PC-3 (cell line): Measurements from ENCODE around the gene HK1. TPM values are rescaled to one million over a fixed set of nuclear protein-coding genes. Genes with fewer than 3 reads are reported as not detected.

Experiments
- ATAC-seq: fragments of 200-7000 bp; cut with Tn5 transposase; 2 replicates; pipeline ENCODE4 v1.9.1; 2020; ENCODE audit warnings: mild to moderate bottlenecking, moderate library complexity
- BruUV-seq: library from RNA; stranded (reverse); fragments of 400-500 nt; replicated peaks from 2 replicates; lab custom pipeline; 2021; lab: Mats Ljungman, UMichigan
- CTCF ChIA-PET: fragments of 300-600 bp; sonication (Branson Sonifier 250); formaldehyde crosslinking; loops from one replicate; lab custom pipeline; 2022; ENCODE audit warnings: antibody characterized with exemption; lab: Charles Lee
- POLR2A ChIA-PET: fragments of 300-600 bp; sonication (Branson Sonifier 250); formaldehyde crosslinking; loops from one replicate; lab custom pipeline; 2022; ENCODE audit warnings: antibody characterized with exemption; ENCODE audit not compliant: unreplicated experiment; lab: Charles Lee
- DNase-seq: peaks from one replicate; pipeline ENCODE4 v3.0.0-alpha.2; 2015
- H2AFZ ChIP-seq: fragments of 300-600 bp; sonication (generic); 2 replicates; pipeline ENCODE4 v1.6.0; 2016; ENCODE audit warnings: antibody characterized with exemption, low read length
- H3F3A ChIP-seq: fragments of 300-600 bp; sonication (generic); one replicate; pipeline ENCODE4 v1.6.0; 2017; ENCODE audit warnings: antibody characterized with exemption, low read length, control low read depth, mild to moderate bottlenecking; ENCODE audit not compliant: unreplicated experiment
- H3K27ac ChIP-seq: fragments of 300-600 bp; sonication (generic); 2 replicates; pipeline ENCODE4 v1.5.1; 2016; ENCODE audit warnings: mild to moderate bottlenecking, low read length
- H3K27me3 ChIP-seq: fragments of 300-600 bp; sonication (generic); 2 replicates; pipeline ENCODE4 v1.6.1; 2016; ENCODE audit warnings: low read length, mixed read lengths
- H3K36me3 ChIP-seq: fragments of 300-600 bp; sonication (generic); 2 replicates; pipeline ENCODE4 v1.6.1; 2016; ENCODE audit warnings: low read depth, mixed run types, low read length, mixed read lengths
- H3K4me1 ChIP-seq: fragments of 300-600 bp; sonication (generic); 2 replicates; pipeline ENCODE4 v1.5.1; 2016; ENCODE audit warnings: low read length; ENCODE audit not compliant: insufficient read depth
- H3K4me2 ChIP-seq: fragments of 300-600 bp; sonication (generic); 2 replicates; pipeline ENCODE4 v1.6.0; 2016; ENCODE audit warnings: low read length
- H3K4me3 ChIP-seq: fragments of 300-600 bp; sonication (generic); 2 replicates; pipeline ENCODE4 v1.5.1; 2016; ENCODE audit warnings: mild to moderate bottlenecking, low read length, mixed read lengths
- H3K79me2 ChIP-seq: fragments of 300-600 bp; sonication (generic); 2 replicates; pipeline ENCODE4 v1.6.1; 2017; ENCODE audit warnings: low read length, mixed read lengths
- H3K9ac ChIP-seq: fragments of 300-600 bp; sonication (generic); 2 replicates; pipeline ENCODE4 v1.6.0; 2016; ENCODE audit warnings: mild to moderate bottlenecking, low read length
- H3K9me2 ChIP-seq: fragments of 300-600 bp; sonication (generic); replicated peaks from 2 replicates; pipeline ENCODE4 v1.6.1; 2016; ENCODE audit warnings: mixed run types, low read length, mixed read lengths
- H3K9me3 ChIP-seq: fragments of 300-600 bp; sonication (generic); 2 replicates; pipeline ENCODE4 v1.6.1; 2016; ENCODE audit warnings: low read length, mixed read lengths
- H4K20me1 ChIP-seq: fragments of 300-600 bp; sonication (generic); 2 replicates; pipeline ENCODE4 v1.6.1; 2016; ENCODE audit warnings: low read length, mixed read lengths
- EZH2 ChIP-seq: fragments of 300-600 bp; sonication (generic); IDR thresholded peaks from one replicate; pipeline ENCODE4 v1.6.1; 2017; ENCODE audit warnings: antibody characterized with exemption, mild to moderate bottlenecking, low read length; ENCODE audit not compliant: unreplicated experiment
- EZH2phosphoT487 ChIP-seq: fragments of 300-600 bp; sonication (generic); IDR thresholded peaks from 2 replicates; pipeline ENCODE4 v1.6.1; 2018; ENCODE audit warnings: mild to moderate bottlenecking, antibody characterized with exemption, low read length, borderline replicate concordance
- intact Hi-C: fragments of 100-400 bp; cut with micrococcal nuclease; formaldehyde crosslinking; loops from 2 replicates; pipeline ENCODE4 v1.9.0; 2023
- total RNA-seq: library from RNA; depleted of rRNA; stranded (reverse); fragments of >200 nt; gene quantifications from 2 replicates; pipeline ENCODE4 v1.2.3, GENCODE V29; 2014
- TF ChIP-seq, protein P1 (sequence below): fragments of 300-600 bp; sonication (generic); conservative IDR thresholded peaks from 2 replicates; pipeline ENCODE4 v1.5.1; 2017; ENCODE audit warnings: antibody characterized with exemption, low read depth, mild to moderate bottlenecking, low read length

HK1 gene
- total RNA-seq, 1 experiment from 2014 or later = 189 TPM

- POLR2A ChIA-PET = no interaction called here
- peaks cover 38% of the 10 kb centered on the region for H3K36me3 ChIP-seq
- intact Hi-C loops = no loop called here
Measured at GRCh38 chr10:69377933-69378332, 99.6 kb downstream of the HK1 start.

DNA sequence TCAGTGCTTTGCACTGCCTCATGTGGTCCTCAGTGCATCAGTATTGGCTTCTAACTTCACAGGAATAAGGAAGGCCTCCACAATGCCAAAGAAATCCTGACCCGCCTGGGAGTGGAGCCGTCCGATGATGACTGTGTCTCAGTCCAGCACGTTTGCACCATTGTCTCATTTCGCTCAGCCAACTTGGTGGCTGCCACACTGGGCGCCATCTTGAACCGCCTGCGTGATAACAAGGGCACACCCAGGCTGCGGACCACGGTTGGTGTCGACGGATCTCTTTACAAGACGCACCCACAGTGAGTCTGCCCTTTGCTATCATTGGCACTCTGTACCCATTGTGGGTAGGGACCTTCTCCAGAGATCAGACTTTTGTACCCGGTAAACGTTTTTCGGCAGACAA is 101.5 kb downstream of the HK1 start:
- ATAC-seq (no peak), DNase-seq (no peak)
- POLR2A ChIA-PET = no interaction called here
- TF ChIP-seq EZH2 = no peak
- TF ChIP-seq EZH2phosphoT487 = no peak
- TF ChIP-seq, protein P1, sequence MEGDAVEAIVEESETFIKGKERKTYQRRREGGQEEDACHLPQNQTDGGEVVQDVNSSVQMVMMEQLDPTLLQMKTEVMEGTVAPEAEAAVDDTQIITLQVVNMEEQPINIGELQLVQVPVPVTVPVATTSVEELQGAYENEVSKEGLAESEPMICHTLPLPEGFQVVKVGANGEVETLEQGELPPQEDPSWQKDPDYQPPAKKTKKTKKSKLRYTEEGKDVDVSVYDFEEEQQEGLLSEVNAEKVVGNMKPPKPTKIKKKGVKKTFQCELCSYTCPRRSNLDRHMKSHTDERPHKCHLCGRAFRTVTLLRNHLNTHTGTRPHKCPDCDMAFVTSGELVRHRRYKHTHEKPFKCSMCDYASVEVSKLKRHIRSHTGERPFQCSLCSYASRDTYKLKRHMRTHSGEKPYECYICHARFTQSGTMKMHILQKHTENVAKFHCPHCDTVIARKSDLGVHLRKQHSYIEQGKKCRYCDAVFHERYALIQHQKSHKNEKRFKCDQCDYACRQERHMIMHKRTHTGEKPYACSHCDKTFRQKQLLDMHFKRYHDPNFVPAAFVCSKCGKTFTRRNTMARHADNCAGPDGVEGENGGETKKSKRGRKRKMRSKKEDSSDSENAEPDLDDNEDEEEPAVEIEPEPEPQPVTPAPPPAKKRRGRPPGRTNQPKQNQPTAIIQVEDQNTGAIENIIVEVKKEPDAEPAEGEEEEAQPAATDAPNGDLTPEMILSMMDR = no peak
- no peak overlapping the region for H2AFZ ChIP-seq
- H3K9ac ChIP-seq = no peak overlapping the region
- no peak overlapping the region for H3K4me3 ChIP-seq
- peaks cover 17% of the 10 kb centered on the region for H3K4me1 ChIP-seq
- H3K27me3 ChIP-seq = no peaks in the 10 kb centered on the region
- H3K4me2 ChIP-seq = no peak overlapping the region
- no peaks in the 10 kb centered on the region for H3K9me3 ChIP-seq
- BruUV-seq = no TSS peak
- no peaks in the 10 kb centered on the region for H3K79me2 ChIP-seq
- H3K27ac ChIP-seq = no peak overlapping the region
- 0 out of 2 replicates have a peak, but pooled peaks cover 4% of the 10 kb centered on the region for H4K20me1 ChIP-seq
- CTCF ChIA-PET = no interaction called here
- no peaks in the 10 kb centered on the region for H3K9me2 ChIP-seq
- intact Hi-C loops = no loop called here
- peaks cover 4% of the 10 kb centered on the region for H3F3A ChIP-seq
- H3K36me3 ChIP-seq = peaks cover 49% of the 10 kb centered on the region

More at GRCh38 chr10:69377933-69378332, 99.6 kb downstream of the HK1 start:
- Histone ChIP-seq H4K20me1 (no peaks in the 10 kb centered on the region), H3K27ac (no peak overlapping the region), H3K9ac (no peak overlapping the region), H3K4me1 (peaks cover 10% of the 10 kb centered on the region), H3K4me3 (no peak overlapping the region), H3K27me3 (no peaks in the 10 kb centered on the region), H3K4me2 (no peak overlapping the region), H2AFZ (no peak overlapping the region), H3F3A (peaks cover 4% of the 10 kb centered on the region), H3K9me3 (no peaks in the 10 kb centered on the region), H3K79me2 (no peaks in the 10 kb centered on the region), H3K9me2 (no peaks in the 10 kb centered on the region)
- CTCF ChIA-PET = no interaction called here
- TF ChIP-seq EZH2phosphoT487 (no peak), EZH2 (no peak)
- TF ChIP-seq, protein P1 = no peak
- BruUV-seq = no TSS peak
- ATAC-seq (no peak), DNase-seq (no peak)

GRCh38 chr10:69382382-69383117 is 104.3 kb downstream of the HK1 start:
- H3K4me2 ChIP-seq = peak overlapping the region; percentile 20
- no peaks in the 10 kb centered on the region for H3K9me3 ChIP-seq
- H3K9me2 ChIP-seq = no peaks in the 10 kb centered on the region
- CTCF ChIA-PET = interaction anchor here (0.6 to 1.5 kb wide), 6 partner anchors 10 to 532 kb away, joined by 3 to 8 read pairs (median 4); no protein-coding TSS in a partner anchor
- H3K27ac ChIP-seq = peak overlapping the region; percentile 61
- peaks cover 25% of the 10 kb centered on the region for H3K4me1 ChIP-seq
- 0 out of 2 replicates have a peak, but pooled peaks cover 4% of the 10 kb centered on the region for H4K20me1 ChIP-seq
- ATAC-seq (peak; percentile 97), DNase-seq (peak; percentile 99)
- no peak overlapping the region for H2AFZ ChIP-seq
- intact Hi-C loops = loop anchor here (2.0 kb wide), 1 partner anchor 64 kb away; no protein-coding TSS in a partner anchor
- no TSS peak for BruUV-seq
- POLR2A ChIA-PET = interaction anchor here (0.6 kb wide), 2 partner anchors 64 to 345 kb away, joined by 3 read pairs; no protein-coding TSS in a partner anchor
- peaks cover 54% of the 10 kb centered on the region for H3K36me3 ChIP-seq
- H3K9ac ChIP-seq = no peak overlapping the region
- H3K4me3 ChIP-seq = no peak overlapping the region
- no peaks in the 10 kb centered on the region for H3K79me2 ChIP-seq
- H3F3A ChIP-seq = peaks cover 4% of the 10 kb centered on the region
- TF ChIP-seq EZH2phosphoT487 = no peak
- no peak for TF ChIP-seq EZH2
- TF ChIP-seq, protein P1 = no peak
- no peaks in the 10 kb centered on the region for H3K27me3 ChIP-seq
